ENCODE results near the gene ADORA1.

Gene ADORA1

GRCh38 chr1:203187304-203187685 is 59.8 kb downstream of the ADORA1 start:
- no peak for DNase-seq (ENCODE audit: insufficient read length, low spot score)
- no peak for FAIRE-seq
- TF ChIP-seq POLR2A (IDR thresholded peaks at IDR 0.05; ENCODE audit: low read depth, low read length), result no peak

GRCh38 chr1:203187689-203188264 is 60.3 kb downstream of the ADORA1 start:
- FAIRE-seq (no peak), DNase-seq (ENCODE audit: insufficient read length, low spot score) (no peak)
- no peak for TF ChIP-seq POLR2A (IDR thresholded peaks at IDR 0.05; ENCODE audit: low read depth, low read length)

- no peak for FAIRE-seq
- no peak for DNase-seq (ENCODE audit: insufficient read length, low spot score)
- no peak for TF ChIP-seq POLR2A (IDR thresholded peaks at IDR 0.05; ENCODE audit: low read depth, low read length)
These were observed 61.2 kb downstream of the ADORA1 start for GRCh38 chr1:203188686-203189232.

- FAIRE-seq (no peak), DNase-seq (ENCODE audit: insufficient read length, low spot score) (no peak)
- TF ChIP-seq POLR2A (IDR thresholded peaks at IDR 0.05; ENCODE audit: low read depth, low read length), result no peak
These were observed 62.4 kb downstream of the ADORA1 start for GRCh38 chr1:203189951-203190352.

- no peak for FAIRE-seq
- DNase-seq (ENCODE audit: insufficient read length, low spot score), result no peak
- no peak for TF ChIP-seq POLR2A (IDR thresholded peaks at IDR 0.05; ENCODE audit: low read depth, low read length)
These were observed 63.4 kb downstream of the ADORA1 start for GRCh38 chr1:203190949-203191348.

- FAIRE-seq (no peak), DNase-seq (ENCODE audit: insufficient read length, low spot score) (no peak)
- no peak for TF ChIP-seq POLR2A (IDR thresholded peaks at IDR 0.05; ENCODE audit: low read depth, low read length)
These were observed 68.8 kb downstream of the ADORA1 start for GRCh38 chr1:203196371-203196770.

- no peak for FAIRE-seq
- TF ChIP-seq POLR2A (IDR thresholded peaks at IDR 0.05; ENCODE audit: low read depth, low read length), result no peak
- DNase-seq (ENCODE audit: insufficient read length, low spot score), result no peak
These were observed 70.1 kb downstream of the ADORA1 start for GRCh38 chr1:203197625-203198024.

GRCh38 chr1:203199002-203199401 is 71.5 kb downstream of the ADORA1 start:
- DNase-seq (ENCODE audit: insufficient read length, low spot score) (no peak), FAIRE-seq (no peak)
- no peak for TF ChIP-seq POLR2A (IDR thresholded peaks at IDR 0.05; ENCODE audit: low read depth, low read length)

- FAIRE-seq, result no peak
- DNase-seq (ENCODE audit: insufficient read length, low spot score), result no peak
- no peak for TF ChIP-seq POLR2A (IDR thresholded peaks at IDR 0.05; ENCODE audit: low read depth, low read length)
These were observed 71.9 kb downstream of the ADORA1 start for GRCh38 chr1:203199481-203199815.

- no peak for FAIRE-seq
- no peak for DNase-seq (ENCODE audit: insufficient read length, low spot score)
- TF ChIP-seq POLR2A (IDR thresholded peaks at IDR 0.05; ENCODE audit: low read depth, low read length), result no peak
These were observed 72.5 kb downstream of the ADORA1 start for GRCh38 chr1:203199816-203200571.

GRCh38 chr1:203200916-203201315 is 73.4 kb downstream of the ADORA1 start:
- no peak for TF ChIP-seq POLR2A (IDR thresholded peaks at IDR 0.05; ENCODE audit: low read depth, low read length)
- DNase-seq (ENCODE audit: insufficient read length, low spot score) (no peak), FAIRE-seq (no peak)

GRCh38 chr1:203201516-203202205 is 74.1 kb downstream of the ADORA1 start:
- DNase-seq (ENCODE audit: insufficient read length, low spot score), result no peak
- TF ChIP-seq POLR2A (IDR thresholded peaks at IDR 0.05; ENCODE audit: low read depth, low read length), result no peak

GRCh38 chr1:203202431-203203245 is 75.1 kb downstream of the ADORA1 start:
- DNase-seq (ENCODE audit: insufficient read length, low spot score) (no peak), FAIRE-seq (no peak)
- no peak for TF ChIP-seq POLR2A (IDR thresholded peaks at IDR 0.05; ENCODE audit: low read depth, low read length)

More at GRCh38 chr1:203201516-203202205, 74.1 kb downstream of the ADORA1 start:
- FAIRE-seq, result no peak

- DNase-seq (ENCODE audit: insufficient read length, low spot score) (no peak), FAIRE-seq (no peak)
- TF ChIP-seq POLR2A (IDR thresholded peaks at IDR 0.05; ENCODE audit: low read depth, low read length), result no peak
These were observed 77.2 kb downstream of the ADORA1 start for GRCh38 chr1:203204756-203205155.
